Activated naive CD8-positive, alpha-beta T cell treated with anti-CD3 and anti-CD28 coated beads, Interleukin-2, amount 50 U/mL, for 16 hours (primary cell): Measurements from ENCODE around the gene MYBPC2.
"Not testable (repeated sequence)": the region's sequence is repeated elsewhere in the genome, so short reads cannot be mapped to it uniquely, and the experiment has no call there.

Experiments used
- DNase-seq: peaks from one replicate; pipeline ENCODE4 v3.0.0-alpha.2; 2020; ENCODE audit warnings: low read depth, low spot score

Gene MYBPC2

DNA sequence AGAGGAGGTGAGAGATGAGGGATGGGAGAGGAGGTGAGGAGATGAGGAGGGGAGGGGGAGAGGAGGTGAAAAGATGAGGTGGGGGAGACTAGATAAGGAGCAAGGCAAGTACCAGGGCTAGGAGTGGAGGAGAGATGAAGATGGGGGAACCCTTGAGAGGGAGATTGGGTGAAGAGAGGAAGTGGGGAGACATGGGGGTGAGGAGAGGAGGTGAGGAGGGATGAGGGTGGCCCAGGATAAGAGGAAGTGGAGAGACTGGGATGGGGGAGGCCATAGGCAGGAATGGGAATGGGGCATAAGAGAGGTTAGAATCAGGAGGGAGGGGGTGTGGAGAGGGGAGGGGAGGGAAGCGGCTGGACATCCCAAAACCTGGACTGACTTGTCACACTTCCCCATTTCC lies 26.9 kb downstream of the MYBPC2 start:
- no peak for DNase-seq

- DNase-seq = no peak
Measured at GRCh38 chr19:50460161-50460765, 27.6 kb downstream of the MYBPC2 start.

DNA sequence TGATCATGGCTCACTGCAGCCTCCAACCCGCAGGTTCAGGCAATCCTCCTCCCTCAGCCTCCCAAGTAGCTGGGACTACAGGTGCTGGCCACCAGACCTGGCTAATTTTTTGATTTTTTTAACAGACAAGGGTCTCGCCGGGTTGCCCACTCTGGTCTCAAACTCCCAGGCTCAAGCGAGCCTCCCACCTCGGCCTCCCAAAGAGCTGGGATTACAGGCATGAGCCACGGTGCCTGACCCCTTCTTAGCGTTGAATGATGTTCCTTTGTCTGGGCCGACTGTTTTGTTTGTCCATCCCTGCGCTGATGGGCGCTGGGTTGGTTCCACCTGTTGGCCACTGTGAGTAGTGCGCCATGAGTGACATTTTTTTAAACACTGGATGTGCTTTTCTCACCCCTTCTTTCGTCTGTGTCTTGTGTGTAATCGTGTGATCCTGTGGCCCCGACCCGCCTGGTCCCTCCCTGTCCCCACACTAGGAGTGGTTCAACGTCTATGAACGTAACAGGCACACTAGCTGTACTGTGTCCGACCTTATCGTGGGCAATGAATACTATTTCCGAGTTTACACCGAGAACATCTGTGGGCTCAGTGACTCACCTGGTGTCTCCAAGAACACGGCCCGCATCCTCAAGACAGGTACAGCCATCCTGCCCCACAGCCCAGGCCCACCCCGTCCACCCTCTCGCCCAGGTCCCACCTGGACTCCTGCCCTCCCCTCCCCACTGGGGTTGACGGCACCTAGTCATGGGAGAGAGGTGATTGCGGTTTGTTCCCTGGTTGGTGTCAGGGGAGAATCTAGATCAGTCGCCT lies 28.6 kb downstream of the MYBPC2 start:
- peak; percentile 19 for DNase-seq

DNA sequence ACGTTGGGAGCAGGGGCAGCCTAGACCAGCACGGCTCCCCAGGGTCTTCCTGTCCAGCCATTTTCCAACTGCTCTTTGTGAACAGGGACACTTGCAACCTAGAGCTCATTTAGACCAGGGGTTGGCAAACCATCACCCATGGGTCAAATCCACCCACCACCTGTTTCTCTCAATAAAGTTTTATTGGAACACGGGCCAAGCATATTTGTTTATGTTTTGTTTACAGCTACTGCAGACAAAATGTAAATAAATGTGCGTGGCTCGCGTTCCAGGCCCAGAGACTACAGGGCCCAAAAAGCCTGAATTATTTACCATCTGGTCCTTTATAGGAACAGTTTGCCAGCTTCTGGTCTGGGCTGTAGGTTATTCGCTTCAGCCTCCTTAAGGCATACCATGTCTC lies 30.3 kb downstream of the MYBPC2 start:
- no peak for DNase-seq

GRCh38 chr19:50464348-50464747 lies 31.7 kb downstream of the MYBPC2 start:
- DNase-seq = no peak

DNA sequence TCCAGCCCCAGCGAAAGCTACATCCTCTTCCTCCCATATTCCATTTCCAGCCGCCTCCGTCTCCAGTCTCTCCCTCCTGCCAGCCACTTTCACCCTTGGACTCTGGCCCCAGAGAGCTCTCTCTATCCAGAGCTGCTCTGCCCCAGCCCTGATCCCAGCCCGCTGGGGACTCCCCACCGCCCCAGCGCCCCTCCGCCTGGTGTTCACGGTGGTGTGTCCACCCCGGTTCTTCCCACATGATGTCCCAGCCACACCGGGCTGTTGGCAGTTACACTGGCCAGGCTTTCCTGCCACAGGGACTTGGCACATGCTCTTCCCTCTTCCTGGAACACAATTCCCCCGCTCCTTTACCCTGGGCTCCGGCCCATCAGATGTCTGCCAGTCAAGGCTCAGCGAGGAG lies 32.3 kb downstream of the MYBPC2 start:
- no peak for DNase-seq

GRCh38 chr19:50465986-50466705 lies 33.5 kb downstream of the MYBPC2 start:
- DNase-seq = no peak

DNA sequence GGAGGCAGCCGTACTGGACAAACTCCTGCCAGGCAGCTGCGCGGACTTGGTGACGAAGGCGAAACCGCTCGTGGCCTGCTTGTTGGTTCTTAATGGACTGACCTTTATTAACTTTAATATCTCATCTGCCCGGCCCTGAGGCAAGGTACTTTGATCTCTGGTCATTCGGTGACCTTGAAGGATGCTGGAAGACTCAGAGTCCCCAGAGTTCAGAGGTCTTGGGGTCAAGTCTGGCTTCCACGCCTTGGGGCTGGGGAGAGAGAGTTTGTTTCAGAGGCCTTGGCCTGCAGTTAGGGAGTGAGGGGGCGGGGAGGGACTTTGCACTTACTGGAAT lies 34.0 kb downstream of the MYBPC2 start:
- no peak for DNase-seq

DNA sequence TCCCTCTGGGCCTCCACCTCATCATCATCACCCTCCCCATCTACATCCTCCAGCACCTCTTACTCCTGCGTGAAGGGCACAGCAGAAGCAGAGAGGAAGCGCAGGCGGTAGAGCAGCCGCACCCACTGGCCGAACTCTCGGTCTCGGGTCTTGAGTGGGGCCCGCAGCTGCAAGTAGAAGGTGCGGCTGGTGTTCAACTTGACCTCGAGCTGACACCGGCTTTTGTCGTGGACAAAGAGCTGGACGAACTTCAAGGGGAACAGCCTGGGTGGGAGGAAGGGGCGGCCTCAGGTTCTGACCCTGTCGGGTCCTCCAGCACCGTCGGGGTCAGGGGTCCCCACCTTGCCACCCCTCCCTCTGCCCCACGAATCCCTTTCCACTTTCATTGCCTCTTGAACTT lies 34.9 kb downstream of the MYBPC2 start:
- no peak for DNase-seq

DNA sequence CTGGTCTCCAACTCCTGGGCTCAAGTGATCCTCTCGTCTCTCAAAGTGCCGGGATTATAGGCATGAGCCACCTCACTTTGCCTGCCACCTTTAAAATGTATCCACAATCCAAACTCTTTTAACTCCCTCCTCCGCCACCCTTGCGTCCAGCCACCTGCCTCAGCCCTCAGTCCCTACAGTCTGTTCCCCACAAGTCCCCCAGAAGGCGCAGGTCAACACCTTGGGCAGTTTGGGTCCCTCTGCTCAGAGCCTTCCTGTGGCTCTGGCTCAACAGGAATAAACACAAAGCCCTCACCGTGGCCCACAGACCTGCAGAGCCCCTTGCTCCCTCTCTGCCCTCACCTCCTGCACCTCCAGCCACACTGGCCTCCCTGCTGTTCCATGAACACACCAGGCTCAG lies 36.1 kb downstream of the MYBPC2 start:
- DNase-seq = no peak

DNA sequence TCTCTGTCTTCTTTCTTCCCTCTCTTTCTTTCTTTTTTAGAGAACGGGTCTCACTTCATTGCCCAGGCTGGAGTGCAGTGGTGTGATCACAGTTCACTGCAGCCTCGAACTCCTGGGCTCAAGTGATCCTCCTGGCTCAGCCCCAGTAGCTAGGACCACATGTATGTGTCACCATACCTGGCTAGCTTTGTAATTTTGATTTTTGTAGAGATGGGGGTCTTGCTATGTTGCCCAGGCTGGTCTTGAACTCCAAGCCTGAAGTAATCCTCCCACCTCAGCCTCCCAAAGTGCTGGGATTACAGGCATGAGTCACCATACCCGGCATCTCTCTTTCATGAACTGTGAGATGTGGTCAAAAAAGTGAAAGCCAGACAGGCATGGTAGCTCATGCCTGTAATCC lies 40.6 kb downstream of the MYBPC2 start:
- not testable (repeated sequence) for DNase-seq

- DNase-seq = no peak
Measured at GRCh38 chr19:50475101-50475568, 42.4 kb downstream of the MYBPC2 start.

GRCh38 chr19:50475736-50476223 lies 43.1 kb downstream of the MYBPC2 start:
- no peak for DNase-seq

GRCh38 chr19:50476224-50476906 lies 43.7 kb downstream of the MYBPC2 start, which contains the start of the genes EMC10 and GARIN5A:
TSS of gene EMC10 (plus strand) at chr19:50476507. CDS start at chr19:50476545, 38 bp downstream.
TSS of gene GARIN5A (minus strand) at chr19:50476848. CDS start at chr19:50476388, 460 bp downstream.
- DNase-seq = peak; percentile 84

DNA sequence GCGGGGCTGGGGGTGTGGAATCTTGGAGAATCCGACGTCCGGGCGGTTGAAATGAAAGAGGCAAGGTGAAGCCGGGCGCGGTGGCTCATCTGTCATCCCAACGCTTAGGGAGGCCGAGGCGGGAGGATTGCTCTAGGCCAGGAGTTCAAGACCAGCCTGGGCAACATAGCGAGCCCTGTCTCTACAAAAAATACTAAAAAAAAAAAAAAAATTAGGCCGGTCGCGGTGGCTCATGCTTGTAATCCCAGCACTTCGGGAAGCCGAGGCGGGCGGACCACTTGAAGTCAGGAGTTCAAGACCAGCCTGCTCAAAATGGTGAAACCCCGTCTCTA lies 44.2 kb downstream of the MYBPC2 start:
- no peak for DNase-seq

DNA sequence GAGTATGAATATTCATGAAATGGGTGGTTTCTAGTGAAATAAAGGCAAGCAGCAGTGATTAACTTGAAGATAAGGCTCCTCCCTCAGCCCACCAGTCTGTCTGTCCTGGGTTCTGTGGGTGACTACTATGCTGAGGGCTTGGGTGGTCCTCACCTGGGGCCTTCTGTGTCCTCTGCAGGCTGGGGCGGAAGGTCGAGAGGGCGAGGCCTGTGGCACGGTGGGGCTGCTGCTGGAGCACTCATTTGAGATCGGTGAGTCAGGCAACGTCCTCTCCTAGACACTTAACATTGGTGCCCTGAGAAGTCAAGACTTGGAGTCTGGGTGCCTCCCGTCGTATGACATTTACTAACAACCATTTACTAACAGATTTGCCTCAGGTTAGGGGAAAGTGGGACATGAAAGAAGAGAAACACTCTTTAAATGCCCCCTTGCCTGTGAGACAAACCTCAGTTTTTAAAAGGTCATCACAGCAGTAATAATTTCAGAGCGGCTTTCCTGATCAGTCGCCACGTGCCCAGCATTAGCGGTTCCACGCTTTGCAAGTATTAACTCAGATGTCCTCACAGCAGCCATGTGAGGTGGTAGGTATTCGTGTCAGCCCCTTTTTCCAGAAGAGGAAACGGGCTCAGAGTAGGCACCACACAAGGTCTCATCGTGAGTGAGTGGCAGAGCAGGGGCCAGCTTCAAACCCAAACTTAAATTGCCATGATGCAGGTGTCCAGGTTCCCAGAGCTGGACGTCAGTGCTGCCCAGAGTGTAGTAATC lies 45.2 kb downstream of the MYBPC2 start:
- DNase-seq = no peak

GRCh38 chr19:50478901-50479715 lies 46.4 kb downstream of the MYBPC2 start:
- no peak for DNase-seq

- DNase-seq = no peak
Measured at GRCh38 chr19:50479761-50480251, 47.1 kb downstream of the MYBPC2 start.

- no peak for DNase-seq
Measured at GRCh38 chr19:50480281-50481111, 47.8 kb downstream of the MYBPC2 start.
